ENCODE results near the gene FREM2. TPM values are rescaled to one million over a fixed set of nuclear protein-coding genes. Genes with fewer than 3 reads are reported as not detected.

FREM2 gene
- total and polyA plus RNA-seq, 7 donors = 0.18 to 9.4 (median 2.2) TPM

DNA sequence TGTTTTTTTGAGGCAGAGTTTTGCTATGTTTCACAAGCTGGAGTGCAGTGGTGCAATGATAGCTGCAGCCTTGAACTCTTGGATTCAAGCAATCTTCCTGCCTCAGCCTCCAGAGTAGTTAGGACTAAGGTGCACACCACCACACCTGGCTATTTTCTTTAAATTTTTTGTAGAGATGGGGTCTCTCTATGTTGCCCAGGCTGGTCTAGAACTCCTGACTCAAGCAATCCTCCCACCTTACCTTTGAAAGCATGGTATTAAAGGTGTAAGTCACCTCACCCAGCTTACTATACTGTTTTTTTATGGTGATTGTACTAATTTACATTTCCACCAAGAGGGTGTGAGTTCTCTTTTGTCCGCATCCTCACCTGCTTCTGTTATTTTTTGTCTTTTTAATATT, 110.0 kb downstream of the FREM2 start:
- no peaks in the 10 kb centered on the region for H3K9me3 ChIP-seq
- no peak overlapping the region for H3K27ac ChIP-seq
- ATAC-seq = no peak
- TF ChIP-seq, protein P1, sequence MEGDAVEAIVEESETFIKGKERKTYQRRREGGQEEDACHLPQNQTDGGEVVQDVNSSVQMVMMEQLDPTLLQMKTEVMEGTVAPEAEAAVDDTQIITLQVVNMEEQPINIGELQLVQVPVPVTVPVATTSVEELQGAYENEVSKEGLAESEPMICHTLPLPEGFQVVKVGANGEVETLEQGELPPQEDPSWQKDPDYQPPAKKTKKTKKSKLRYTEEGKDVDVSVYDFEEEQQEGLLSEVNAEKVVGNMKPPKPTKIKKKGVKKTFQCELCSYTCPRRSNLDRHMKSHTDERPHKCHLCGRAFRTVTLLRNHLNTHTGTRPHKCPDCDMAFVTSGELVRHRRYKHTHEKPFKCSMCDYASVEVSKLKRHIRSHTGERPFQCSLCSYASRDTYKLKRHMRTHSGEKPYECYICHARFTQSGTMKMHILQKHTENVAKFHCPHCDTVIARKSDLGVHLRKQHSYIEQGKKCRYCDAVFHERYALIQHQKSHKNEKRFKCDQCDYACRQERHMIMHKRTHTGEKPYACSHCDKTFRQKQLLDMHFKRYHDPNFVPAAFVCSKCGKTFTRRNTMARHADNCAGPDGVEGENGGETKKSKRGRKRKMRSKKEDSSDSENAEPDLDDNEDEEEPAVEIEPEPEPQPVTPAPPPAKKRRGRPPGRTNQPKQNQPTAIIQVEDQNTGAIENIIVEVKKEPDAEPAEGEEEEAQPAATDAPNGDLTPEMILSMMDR (IDR thresholded peaks at IDR 0.05) = no peak
- H3K36me3 ChIP-seq (ENCODE audit: insufficient read depth in 1 of 2, low read depth in 1 of 2) = no peaks in the 10 kb centered on the region
- intact Hi-C loops (cut with DNase I) = no loop called here
- no peak for DNase-seq
- no peaks in the 10 kb centered on the region for H3K4me1 ChIP-seq
- H3K4me3 ChIP-seq = no peak overlapping the region
- no peaks in the 10 kb centered on the region for H3K27me3 ChIP-seq (ENCODE audit: insufficient read depth in 3 of 3, low read length in 2 of 3)
- WGBS, 3 donors = 93 to 100% (median 99%) methylated on average over 1 of the region's 1 CpG

DNA sequence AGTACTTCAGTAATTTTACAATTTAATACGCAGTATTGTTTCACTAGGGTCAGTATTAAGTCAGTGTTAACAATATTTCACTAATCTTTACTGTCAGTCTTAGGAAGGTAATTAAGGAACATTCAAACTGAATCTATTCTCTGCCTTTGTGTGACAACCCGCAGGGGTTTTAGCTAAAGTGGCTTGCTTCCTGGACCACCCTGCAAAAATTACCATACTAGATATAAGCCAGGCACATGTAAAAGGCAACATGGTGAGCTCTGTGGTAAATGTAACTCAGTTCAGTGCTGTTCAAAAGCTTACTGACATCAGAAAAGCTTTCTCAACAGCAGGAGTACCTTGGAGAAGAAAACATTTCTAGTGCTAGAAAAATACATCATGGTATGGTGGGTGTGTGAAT, 116.7 kb downstream of the FREM2 start:
- H3K27ac ChIP-seq = no peak overlapping the region
- peaks cover 11% of the 10 kb centered on the region for H3K9me3 ChIP-seq
- 63 to 74% (median 67%) methylated on average over 2 of the region's 2 CpGs for WGBS, 3 donors
- no peak for ATAC-seq
- TF ChIP-seq, protein P1 (IDR thresholded peaks at IDR 0.05) = no peak
- H3K4me3 ChIP-seq = no peak overlapping the region
- intact Hi-C loops (cut with DNase I) = no loop called here
- no peaks in the 10 kb centered on the region for H3K27me3 ChIP-seq (ENCODE audit: insufficient read depth in 3 of 3, low read length in 2 of 3)
- DNase-seq = no peak
- no peaks in the 10 kb centered on the region for H3K36me3 ChIP-seq (ENCODE audit: insufficient read depth in 1 of 2, low read depth in 1 of 2)
- no peaks in the 10 kb centered on the region for H3K4me1 ChIP-seq

DNA sequence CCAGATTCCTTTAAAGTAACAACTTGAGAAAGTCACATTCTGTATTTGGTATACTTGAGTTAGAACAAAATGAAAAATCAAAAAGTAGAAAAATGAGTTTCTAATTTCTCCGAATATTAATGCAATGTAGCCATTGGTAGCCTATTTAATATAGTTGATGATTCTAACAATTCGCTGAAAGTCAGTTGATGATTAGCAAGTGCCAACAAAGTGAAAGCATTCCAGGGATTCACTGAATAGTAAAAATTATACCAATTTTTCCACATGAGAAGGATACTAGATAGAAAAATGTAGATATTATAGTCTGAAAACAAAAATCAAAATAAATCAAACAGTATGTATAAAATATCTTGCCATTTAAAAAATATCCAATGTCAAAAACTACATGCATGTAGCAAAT, 117.2 kb downstream of the FREM2 start:
- TF ChIP-seq, protein P1 (IDR thresholded peaks at IDR 0.05) = no peak
- no peak overlapping the region for H3K4me3 ChIP-seq
- intact Hi-C loops (cut with DNase I) = no loop called here
- no peaks in the 10 kb centered on the region for H3K4me1 ChIP-seq
- DNase-seq = no peak
- peaks cover 15% of the 10 kb centered on the region for H3K9me3 ChIP-seq
- WGBS, 3 donors = 85 to 95% (median 93%) methylated on average over 2 of the region's 2 CpGs
- H3K36me3 ChIP-seq (ENCODE audit: insufficient read depth in 1 of 2, low read depth in 1 of 2) = no peaks in the 10 kb centered on the region
- H3K27me3 ChIP-seq (ENCODE audit: insufficient read depth in 3 of 3, low read length in 2 of 3) = no peaks in the 10 kb centered on the region
- H3K27ac ChIP-seq = no peak overlapping the region
- no peak for ATAC-seq

DNA sequence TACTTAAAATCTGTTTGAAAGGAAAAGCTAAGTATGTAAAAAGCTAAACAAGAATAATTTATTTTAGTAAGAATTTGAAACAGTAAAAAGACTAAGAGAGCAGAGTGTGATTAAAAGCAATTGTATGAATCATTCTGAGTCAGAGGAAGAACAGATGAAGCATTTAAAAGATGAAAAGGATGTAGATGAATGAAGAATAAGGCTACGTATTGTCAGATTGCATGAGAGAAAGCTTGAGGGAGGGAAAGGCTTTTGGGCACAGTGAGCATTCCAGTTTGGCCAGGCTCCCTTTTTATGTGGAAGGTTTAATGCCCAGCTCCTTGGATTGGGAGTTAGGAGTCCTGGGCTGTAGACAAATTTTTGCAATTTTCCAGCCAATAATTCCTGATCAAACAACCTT, 117.7 kb downstream of the FREM2 start:
- no peak for DNase-seq
- TF ChIP-seq, protein P1 (IDR thresholded peaks at IDR 0.05) = no peak
- no peak overlapping the region for H3K27ac ChIP-seq
- H3K36me3 ChIP-seq (ENCODE audit: insufficient read depth in 1 of 2, low read depth in 1 of 2) = no peaks in the 10 kb centered on the region
- 69 to 80% (median 75%) methylated on average over 1 of the region's 1 CpG for WGBS, 3 donors
- intact Hi-C loops (cut with DNase I) = no loop called here
- peaks cover 20% of the 10 kb centered on the region for H3K9me3 ChIP-seq
- H3K4me3 ChIP-seq = no peak overlapping the region
- H3K4me1 ChIP-seq = no peaks in the 10 kb centered on the region
- no peaks in the 10 kb centered on the region for H3K27me3 ChIP-seq (ENCODE audit: insufficient read depth in 3 of 3, low read length in 2 of 3)
- no peak for ATAC-seq

DNA sequence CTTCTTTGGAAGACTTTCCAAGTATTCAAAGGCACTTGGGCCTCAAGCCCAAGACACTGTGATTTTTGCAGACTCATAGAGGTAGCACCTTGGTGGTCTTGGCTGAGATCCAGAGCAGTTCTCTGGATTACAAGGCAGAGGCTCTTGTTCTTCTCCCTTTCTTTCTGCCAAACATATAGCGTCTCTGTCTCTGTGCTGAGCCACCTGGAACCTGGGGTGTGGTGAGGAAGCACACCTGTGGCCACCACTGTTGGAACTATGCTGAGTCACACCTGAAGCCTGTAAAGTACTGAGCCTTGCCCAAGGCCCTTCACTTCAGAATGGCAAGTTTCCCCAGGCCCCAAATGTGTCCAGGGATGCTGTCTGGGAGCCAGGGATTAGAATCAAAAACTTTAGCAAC, 127.5 kb downstream of the FREM2 start:
- H3K4me1 ChIP-seq = no peaks in the 10 kb centered on the region
- ATAC-seq (no peak), DNase-seq (no peak)
- H3K27ac ChIP-seq = no peak overlapping the region
- WGBS, 3 donors = 72 to 84% (median 75%) methylated on average over 1 of the region's 1 CpG
- intact Hi-C loops (cut with DNase I) = no loop called here
- TF ChIP-seq, protein P1 (IDR thresholded peaks at IDR 0.05) = no peak
- peaks cover 10% of the 10 kb centered on the region for H3K9me3 ChIP-seq
- no peak overlapping the region for H3K4me3 ChIP-seq
- H3K36me3 ChIP-seq (ENCODE audit: insufficient read depth in 1 of 2, low read depth in 1 of 2) = no peaks in the 10 kb centered on the region
- no peaks in the 10 kb centered on the region for H3K27me3 ChIP-seq (ENCODE audit: insufficient read depth in 3 of 3, low read length in 2 of 3)
